ENCODE results near the gene SLC22A16. TPM values are rescaled to one million over a fixed set of nuclear protein-coding genes. Genes with fewer than 3 reads are reported as not detected.

SLC22A16 gene
- total and polyA plus RNA-seq, 10 of the 15 experiments (the other 5 are each of a cell fraction or from before 2014, with no cell fraction given): not detected

GRCh38 chr6:110398778-110399177 lies 77.6 kb downstream of the SLC22A16 start (continued):
- TF ChIP-seq ZNF622 (IDR thresholded peaks at IDR 0.05) (no peak), BCLAF1 (IDR thresholded peaks at IDR 0.05) (no peak)

GRCh38 chr6:110395221-110395620 lies 81.2 kb downstream of the SLC22A16 start:
- Histone ChIP-seq H3K9ac (ENCODE audit: control insufficient read depth, insufficient read depth, low read length) (no peak overlapping the region), H3K27me3 (replicated peaks in 1 of 2; ENCODE audit: control insufficient read depth in 2 of 2, insufficient read depth in 2 of 2, low read length in 1 of 2) (peaks cover 0 to 4% of the 10 kb centered on the region in 2 experiments; a peak in 2 of 4 replicates), H2AFZ (ENCODE audit: control insufficient read depth, low read depth, low read length) (no peak overlapping the region), H4K20me1 (ENCODE audit: control insufficient read depth, insufficient read depth) (no peaks in the 10 kb centered on the region), H3K4me1 (ENCODE audit: control insufficient read depth, insufficient read depth, low read length) (no peaks in the 10 kb centered on the region), H3K4me2 (ENCODE audit: control insufficient read depth, insufficient read depth) (no peak overlapping the region), H3K4me3 (no peak overlapping the region), H3K9me3 (replicated peaks; ENCODE audit: control insufficient read depth, insufficient read depth, low read length) (no peaks in the 10 kb centered on the region), H3K79me2 (ENCODE audit: control insufficient read depth, insufficient read depth, low read length) (no peaks in the 10 kb centered on the region), H3K27ac (ENCODE audit: control insufficient read depth, insufficient read depth) (no peak overlapping the region), H3K36me3 (ENCODE audit: control insufficient read depth in 2 of 2, insufficient read depth in 2 of 2, low read length in 1 of 2) (no peaks in the 10 kb centered on the region)
- ChIA-PET SMC1A (ENCODE audit: uncharacterized antibody, unreplicated experiment) (interaction anchor here (0.6 to 1.3 kb wide), 4 partner anchors 10 to 786 kb away, joined by 3 read pairs; no protein-coding TSS in a partner anchor), CTCF (interaction anchor here (0.7 kb wide), 1 partner anchor 356 kb away, joined by 3 read pairs; no protein-coding TSS in a partner anchor), RAD21 (ENCODE audit: unreplicated experiment) (interaction anchor here (1.4 kb wide), 1 partner anchor 356 kb away, joined by 3 read pairs; no protein-coding TSS in a partner anchor), POLR2A (no interaction called here)
- DNase-seq (ENCODE audit: low read depth, low spot score) (no peak), ATAC-seq (no peak), FAIRE-seq (no peak)
- TF ChIP-seq FOS (IDR thresholded peaks at IDR 0.05; ENCODE audit: borderline replicate concordance, extremely low read depth, insufficient read length): no peak
- TF ChIP-seq HDAC2 (IDR thresholded peaks at IDR 0.05): no peak
- no peak for TF ChIP-seq JUND (IDR thresholded peaks at IDR 0.05; ENCODE audit: low read depth, low read length)
- no peak for TF ChIP-seq MYC (IDR thresholded peaks at IDR 0.05; ENCODE audit: insufficient read depth, insufficient read length, insufficient replicate concordance, low read length, severe bottlenecking)
- no peak for TF ChIP-seq ATF3 (IDR thresholded peaks at IDR 0.05; ENCODE audit: borderline replicate concordance, extremely low read depth, low read depth, low read length)
- no peak for TF ChIP-seq RELA (IDR thresholded peaks at IDR 0.05; ENCODE audit: borderline replicate concordance, partially characterized antibody)
- no peak for TF ChIP-seq IRF3 (IDR thresholded peaks at IDR 0.05)
- BruUV-seq (replicated peaks): no TSS peak
- in situ Hi-C loops (cut with MboI) (loop anchor here (10.0 kb wide), 1 partner anchor 220 kb away; the partner anchor contains the start of gene WASF1), intact Hi-C loops (cut with micrococcal nuclease; ENCODE audit: unreplicated experiment) (loop anchor here (10.0 kb wide), 1 partner anchor 800 kb away; no protein-coding TSS in a partner anchor)
- WGBS (ENCODE audit: insufficient coverage, insufficient replicate concordance, low lambda C conversion rate, missing lambda C conversion rate): 68% methylated on average over 4 of the region's 4 CpGs

All from GM12878 (cell line).